Left ventricle myocardium inferior (tissue), 1 donor: ENCODE data around the gene GNA14. TPM values are rescaled to one million over a fixed set of nuclear protein-coding genes. Genes with fewer than 3 reads are reported as not detected.

Experiments used
- DNase-seq: peaks from one replicate; pipeline ENCODE4 v3.0.0-alpha.2; 2020
- H3K27ac ChIP-seq: fragments of 200-600 bp; replicated peaks from 2 replicates; pipeline ENCODE4 v1.8.0; 2021
- H3K27me3 ChIP-seq: fragments of 200-600 bp; 2 replicates; pipeline ENCODE4 v1.8.0; 2021; ENCODE audit warnings: low read depth
- H3K36me3 ChIP-seq: fragments of 200-600 bp; 2 replicates; pipeline ENCODE4 v1.8.0; 2021
- H3K4me1 ChIP-seq: fragments of 200-600 bp; 2 replicates; pipeline ENCODE4 v1.8.0; 2021
- H3K4me3 ChIP-seq: fragments of 200-600 bp; 2 replicates; pipeline ENCODE4 v1.8.0; 2021; ENCODE audit warnings: mild to moderate bottlenecking, moderate library complexity
- H3K9me3 ChIP-seq: fragments of 200-600 bp; replicated peaks from 2 replicates; pipeline ENCODE4 v1.8.0; 2021
- CTCF ChIP-seq: fragments of 200-600 bp; IDR thresholded peaks from 2 replicates; pipeline ENCODE4 v1.8.0; 2021; ENCODE audit warnings: antibody characterized with exemption, mild to moderate bottlenecking, borderline replicate concordance
- intact Hi-C: fragments of 100-400 bp; cut with micrococcal nuclease; formaldehyde crosslinking; loops from one replicate; pipeline ENCODE4 v1.11.0; 2022
- total RNA-seq: library from RNA; stranded (reverse); fragmentation: NEBNext Ultra II Directional; extraction: Animal tissue kit (Norgen Biotek cat#: 25700); gene quantifications from one replicate; pipeline ENCODE4 v1.2.1, GENCODE V29; 2021
- donor health status: DM: no; HTN: yes; CAD: no; lungs with severe emphysema.

The GNA14 gene
- total RNA-seq, 1 donor from 2014 or later: 2.2 TPM

DNA sequence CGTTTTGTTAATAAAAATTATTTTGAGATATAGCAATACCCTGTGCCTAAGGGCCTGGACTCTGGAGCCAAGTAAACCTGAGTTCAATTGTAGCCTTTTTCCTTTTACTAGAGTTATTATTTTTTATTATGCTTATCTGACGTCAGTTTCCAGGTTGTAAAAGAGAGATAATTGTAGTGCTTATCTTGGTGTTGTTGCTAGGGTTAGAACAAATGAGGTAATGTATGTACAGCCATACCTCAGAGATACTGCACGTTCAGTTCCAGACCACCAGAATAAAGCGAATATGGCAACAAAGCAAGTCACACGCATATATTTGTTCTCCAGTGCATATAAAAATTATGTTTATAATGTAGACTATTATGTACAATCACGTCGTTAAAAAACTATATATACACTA, 255.8 kb downstream of the GNA14 start:
- H3K4me3 ChIP-seq: no peak overlapping the region
- H3K27me3 ChIP-seq: no peaks in the 10 kb centered on the region
- TF ChIP-seq CTCF: no peak
- no peak overlapping the region for H3K27ac ChIP-seq
- intact Hi-C loops: no loop called here
- no peaks in the 10 kb centered on the region for H3K4me1 ChIP-seq
- no peaks in the 10 kb centered on the region for H3K9me3 ChIP-seq
- peaks cover 7% of the 10 kb centered on the region for H3K36me3 ChIP-seq
- no peak for DNase-seq

GRCh38 chr9:77391834-77392233, 256.3 kb downstream of the GNA14 start:
- no peaks in the 10 kb centered on the region for H3K9me3 ChIP-seq
- H3K27me3 ChIP-seq: no peaks in the 10 kb centered on the region
- peaks cover 7% of the 10 kb centered on the region for H3K36me3 ChIP-seq
- H3K27ac ChIP-seq: no peak overlapping the region
- TF ChIP-seq CTCF: no peak
- H3K4me3 ChIP-seq: no peak overlapping the region
- DNase-seq: no peak
- intact Hi-C loops: no loop called here
- H3K4me1 ChIP-seq: no peaks in the 10 kb centered on the region

DNA sequence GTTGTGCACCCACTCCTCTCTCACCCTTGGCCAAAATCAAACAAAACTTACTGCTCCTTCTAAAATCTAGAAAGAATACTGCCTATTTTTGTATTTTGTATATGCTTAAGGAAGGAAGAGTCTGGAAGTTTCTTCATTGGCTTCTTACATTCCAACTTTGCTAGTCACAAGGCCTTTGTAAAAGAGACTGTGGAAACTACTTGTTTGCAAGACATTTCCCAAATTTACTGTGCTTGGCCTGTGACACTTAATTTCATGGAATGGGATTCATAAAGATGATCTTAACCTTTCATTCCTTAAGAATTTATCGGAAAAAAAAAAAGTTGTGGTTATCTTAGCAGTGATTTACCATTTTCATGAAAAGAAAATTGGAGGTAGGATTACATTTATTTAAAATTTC, 261.9 kb downstream of the GNA14 start:
- Histone ChIP-seq H3K27me3 (no peaks in the 10 kb centered on the region), H3K4me3 (no peak overlapping the region), H3K4me1 (no peaks in the 10 kb centered on the region), H3K36me3 (peaks cover 35% of the 10 kb centered on the region), H3K27ac (no peak overlapping the region), H3K9me3 (no peaks in the 10 kb centered on the region)
- no peak for TF ChIP-seq CTCF
- DNase-seq: no peak
- intact Hi-C loops: no loop called here

GRCh38 chr9:77384406-77384805, 263.7 kb downstream of the GNA14 start:
- no peaks in the 10 kb centered on the region for H3K27me3 ChIP-seq
- intact Hi-C loops: no loop called here
- no peak overlapping the region for H3K4me3 ChIP-seq
- DNase-seq: no peak
- TF ChIP-seq CTCF: no peak
- no peaks in the 10 kb centered on the region for H3K9me3 ChIP-seq
- no peaks in the 10 kb centered on the region for H3K4me1 ChIP-seq
- no peak overlapping the region for H3K27ac ChIP-seq
- peaks cover 30% of the 10 kb centered on the region for H3K36me3 ChIP-seq

GRCh38 chr9:77375956-77376532, 272.1 kb downstream of the GNA14 start:
- no peaks in the 10 kb centered on the region for H3K27me3 ChIP-seq
- no peak overlapping the region for H3K4me3 ChIP-seq
- TF ChIP-seq CTCF: no peak
- peaks cover 5% of the 10 kb centered on the region for H3K36me3 ChIP-seq
- intact Hi-C loops: no loop called here
- H3K9me3 ChIP-seq: no peaks in the 10 kb centered on the region
- no peaks in the 10 kb centered on the region for H3K4me1 ChIP-seq
- H3K27ac ChIP-seq: no peak overlapping the region
- no peak for DNase-seq
